Tibial artery (tissue), 4 donors: ENCODE measurements around the gene TEX10.

Source experiments
- DNase-seq, 2 donors: peaks; one replicate each; pipeline ENCODE4 v3.0.0-alpha.2; 2019
- H3K27ac ChIP-seq, 2 donors: fragments of 200-600 bp; sonication (generic) in 1 of 2; 1 replicate in 1 of 2; 2 replicates in 1 of 2; pipeline ENCODE4 v1.5.1; 2018 to 2019; ENCODE audit warnings: mild to moderate bottlenecking in 1 of 2
- H3K27me3 ChIP-seq, 2 donors: fragments of 200-600 bp; sonication (generic) in 1 of 2; one replicate each; pipeline versions ENCODE4 v1.5.1 to v1.6.0; 2016 to 2019
- H3K36me3 ChIP-seq, 3 donors: fragments of 200-600 bp; sonication (generic) in 2 of 3; one replicate each; pipeline ENCODE4 v1.5.1; 2016 to 2019; ENCODE audit warnings: mild to moderate bottlenecking in 2 of 3
- H3K4me1 ChIP-seq, 4 donors: fragments of 200-600 bp; sonication (generic) in 2 of 4; 1 replicate in 3 of 4; 2 replicates in 1 of 4; pipeline ENCODE4 v1.5.1; 2016 to 2019
- H3K4me3 ChIP-seq, 2 donors: fragments of 200-600 bp; sonication (generic) in 1 of 2; 1 replicate in 1 of 2; 2 replicates in 1 of 2; pipeline ENCODE4 v1.5.1; 2018 to 2019; ENCODE audit warnings: mild to moderate bottlenecking in 2 of 2
- H3K9me3 ChIP-seq, 3 donors: fragments of 200-600 bp; sonication (generic) in 1 of 3; one replicate each; pipeline ENCODE4 v1.5.1; 2016 to 2019
- intact Hi-C: fragments of 100-400 bp; cut with DNase I; formaldehyde crosslinking; loops from one replicate; pipeline ENCODE4 v1.15.0; 2023; ENCODE audit warnings: low total_unique reads
- TF ChIP-seq, protein P1 (sequence below), 2 experiments: fragments of 200-600 bp in 1 of 2; fragments of 450-650 bp in 1 of 2; IDR thresholded peaks; one replicate each; pipeline ENCODE4 v1.5.1; 2017 to 2019; ENCODE audit warnings: antibody characterized with exemption in 2 of 2, mild to moderate bottlenecking in 1 of 2, moderate library complexity in 1 of 2

TEX10 gene

DNA sequence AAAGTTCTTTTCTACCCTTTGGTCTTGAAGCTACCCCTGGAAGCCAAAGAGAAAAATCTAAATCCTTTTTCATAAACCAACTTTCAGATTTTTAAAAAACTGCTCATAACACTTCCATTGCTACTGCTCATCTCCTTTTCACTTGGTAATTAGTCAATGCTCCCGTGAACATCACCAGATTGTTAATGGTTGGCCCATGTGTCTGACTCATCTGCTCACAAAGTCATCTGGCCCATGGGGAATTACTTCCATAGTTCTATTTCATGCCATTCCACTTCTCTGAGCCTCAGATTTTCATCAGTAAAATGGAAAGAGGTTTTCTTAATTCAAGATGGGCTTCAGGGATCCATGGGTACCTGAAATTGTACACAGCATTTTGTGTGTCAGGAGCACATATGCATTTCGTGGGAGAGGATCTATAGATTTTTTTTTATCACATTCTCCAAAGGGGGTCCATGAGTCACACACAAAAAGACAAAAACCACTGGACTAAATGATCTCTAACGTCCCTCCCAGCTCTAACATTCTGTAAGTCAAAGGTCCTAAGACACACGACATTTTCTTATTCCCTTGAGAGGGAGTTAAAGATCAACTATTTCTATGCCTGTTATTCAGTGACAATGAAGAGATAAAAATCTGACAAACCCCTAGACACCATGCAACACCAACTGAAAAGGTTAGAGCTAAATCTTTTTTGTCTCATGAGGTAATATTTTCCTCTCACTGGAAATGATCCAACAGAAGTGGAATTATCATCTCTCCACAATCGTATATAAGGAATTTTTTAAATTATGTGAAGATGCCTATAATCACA, 75.4 kb downstream of the TEX10 start:
- Histone ChIP-seq H3K27me3 (no peaks in the 10 kb centered on the region), H3K4me1 (no peaks in the 10 kb centered on the region), H3K9me3 (no peaks in the 10 kb centered on the region), H3K27ac (no peak overlapping the region), H3K36me3 (peaks cover 25 to 54% (median 36%) of the 10 kb centered on the region in 3 donors), H3K4me3 (no peak overlapping the region)
- intact Hi-C loops = no loop called here
- no peak for DNase-seq
- TF ChIP-seq, protein P1, sequence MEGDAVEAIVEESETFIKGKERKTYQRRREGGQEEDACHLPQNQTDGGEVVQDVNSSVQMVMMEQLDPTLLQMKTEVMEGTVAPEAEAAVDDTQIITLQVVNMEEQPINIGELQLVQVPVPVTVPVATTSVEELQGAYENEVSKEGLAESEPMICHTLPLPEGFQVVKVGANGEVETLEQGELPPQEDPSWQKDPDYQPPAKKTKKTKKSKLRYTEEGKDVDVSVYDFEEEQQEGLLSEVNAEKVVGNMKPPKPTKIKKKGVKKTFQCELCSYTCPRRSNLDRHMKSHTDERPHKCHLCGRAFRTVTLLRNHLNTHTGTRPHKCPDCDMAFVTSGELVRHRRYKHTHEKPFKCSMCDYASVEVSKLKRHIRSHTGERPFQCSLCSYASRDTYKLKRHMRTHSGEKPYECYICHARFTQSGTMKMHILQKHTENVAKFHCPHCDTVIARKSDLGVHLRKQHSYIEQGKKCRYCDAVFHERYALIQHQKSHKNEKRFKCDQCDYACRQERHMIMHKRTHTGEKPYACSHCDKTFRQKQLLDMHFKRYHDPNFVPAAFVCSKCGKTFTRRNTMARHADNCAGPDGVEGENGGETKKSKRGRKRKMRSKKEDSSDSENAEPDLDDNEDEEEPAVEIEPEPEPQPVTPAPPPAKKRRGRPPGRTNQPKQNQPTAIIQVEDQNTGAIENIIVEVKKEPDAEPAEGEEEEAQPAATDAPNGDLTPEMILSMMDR (IDR thresholded peaks at IDR 0.05) = no peak

DNA sequence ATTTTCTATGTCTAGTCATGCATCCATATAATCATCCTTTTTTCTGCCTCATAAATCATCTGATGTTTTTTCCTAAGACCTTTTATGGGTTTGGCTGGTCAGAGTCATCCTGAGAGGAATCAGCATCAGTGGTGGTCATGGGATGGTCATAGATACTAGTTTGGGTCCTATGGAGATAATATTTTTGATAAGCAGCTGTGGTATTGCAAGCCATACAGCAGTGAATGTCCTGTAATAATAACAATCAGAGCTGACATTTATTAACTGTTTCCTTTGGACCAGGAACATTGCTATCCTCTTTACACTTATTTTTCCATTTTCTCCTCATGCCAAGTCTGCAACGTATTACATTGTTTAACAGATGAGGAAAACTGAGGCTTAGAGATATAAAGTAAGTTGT, 83.1 kb downstream of the TEX10 start:
- DNase-seq = no peak
- H3K27ac ChIP-seq = no peak overlapping the region
- intact Hi-C loops = no loop called here
- no peaks in the 10 kb centered on the region for H3K4me1 ChIP-seq
- H3K36me3 ChIP-seq = peaks cover 34 to 43% (median 38%) of the 10 kb centered on the region in 3 donors
- H3K9me3 ChIP-seq = no peaks in the 10 kb centered on the region
- H3K4me3 ChIP-seq = no peak overlapping the region
- no peaks in the 10 kb centered on the region for H3K27me3 ChIP-seq
- TF ChIP-seq, protein P1 (IDR thresholded peaks at IDR 0.05) = no peak

DNA sequence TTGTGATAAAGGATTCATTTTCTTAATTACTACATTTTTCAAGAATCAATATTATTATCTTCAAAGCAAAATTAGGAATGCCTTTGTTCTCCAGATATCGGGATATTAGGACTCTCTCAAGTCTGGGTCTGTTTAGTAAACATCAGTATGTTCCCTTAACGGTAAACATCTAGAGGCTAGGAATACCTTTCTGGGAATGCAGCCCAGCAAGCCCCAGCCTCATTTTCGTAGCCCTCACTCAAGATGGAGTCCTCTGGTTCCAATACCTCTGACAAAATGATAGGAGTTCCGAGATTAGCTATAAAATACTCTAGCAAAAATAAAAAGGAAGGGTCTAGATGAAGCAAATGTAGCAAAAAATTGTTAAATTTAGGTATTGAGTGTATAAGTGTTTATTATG, 84.5 kb downstream of the TEX10 start:
- no peak overlapping the region for H3K27ac ChIP-seq
- no peak for DNase-seq
- H3K27me3 ChIP-seq = no peaks in the 10 kb centered on the region
- peaks cover 27 to 35% (median 34%) of the 10 kb centered on the region in 3 donors for H3K36me3 ChIP-seq
- TF ChIP-seq, protein P1 (IDR thresholded peaks at IDR 0.05) = no peak
- no peak overlapping the region for H3K4me3 ChIP-seq
- no peaks in the 10 kb centered on the region for H3K4me1 ChIP-seq
- no peaks in the 10 kb centered on the region for H3K9me3 ChIP-seq
- intact Hi-C loops = no loop called here

DNA sequence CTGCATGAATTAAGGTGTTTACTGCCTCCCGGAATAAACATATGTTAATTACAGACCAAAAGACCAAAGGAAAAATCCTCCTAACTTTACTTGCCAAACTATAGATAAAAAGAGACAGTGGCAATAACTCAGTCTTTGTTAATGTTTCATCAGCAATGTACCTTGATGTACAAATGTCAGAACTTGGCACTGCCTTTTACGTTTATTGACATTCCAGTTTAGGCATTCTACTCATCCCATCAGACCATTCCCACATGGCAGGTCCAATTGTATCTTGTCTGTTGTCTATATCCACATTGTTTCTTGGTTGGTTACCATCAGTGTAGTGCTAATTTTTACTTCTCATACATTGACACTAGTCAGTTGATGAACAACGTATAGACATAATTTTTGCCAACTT, 85.5 kb downstream of the TEX10 start:
- TF ChIP-seq, protein P1 (IDR thresholded peaks at IDR 0.05) = no peak
- H3K27ac ChIP-seq = no peak overlapping the region
- DNase-seq = no peak
- no peaks in the 10 kb centered on the region for H3K27me3 ChIP-seq
- H3K9me3 ChIP-seq = no peaks in the 10 kb centered on the region
- H3K36me3 ChIP-seq = peaks cover 19 to 27% (median 25%) of the 10 kb centered on the region in 3 donors
- H3K4me1 ChIP-seq = no peaks in the 10 kb centered on the region
- H3K4me3 ChIP-seq = no peak overlapping the region
- intact Hi-C loops = no loop called here
